H1 (cell line): Measurements from ENCODE around the gene ANKRD30A.

Experiments used
- EZH2 ChIP-seq: fragments of 200-600 bp; sonication (generic); IDR thresholded peaks from 2 replicates; pipeline ENCODE4 v1.7.1; 2012; ENCODE audit warnings: low read depth, mild to moderate bottlenecking, moderate library complexity, low read length, inconsistent platforms; ENCODE audit not compliant: severe bottlenecking
- POLR2AphosphoS5 ChIP-seq: IDR thresholded peaks from 2 replicates; pipeline ENCODE4 v1.6.1; 2011; ENCODE audit warnings: low read depth, low read length
- SIN3A ChIP-seq, 2 experiments: IDR thresholded peaks in 1 of 2; conservative IDR thresholded peaks in 1 of 2; 2 replicates each; pipeline ENCODE4 v1.6.1; 2011 to 2012; ENCODE audit warnings: low read length in 2 of 2, improper control_type of control experiment in 1 of 2, low read depth in 1 of 2, mild to moderate bottlenecking in 1 of 2
- ZNF274 ChIP-seq: IDR thresholded peaks from 2 replicates; pipeline ENCODE4 v1.7.0; 2012; ENCODE audit warnings: low read length, borderline replicate concordance; ENCODE audit errors: extremely low read depth

GRCh38 chr10:37403776-37404175, 278.4 kb downstream of the ANKRD30A start:
- TF ChIP-seq SIN3A (conservative IDR thresholded peaks at IDR 0.05 in 1 of 2, IDR thresholded peaks at IDR 0.05 in 1 of 2; ENCODE audit: low read depth in 1 of 2, low read length in 2 of 2), result no peak
- TF ChIP-seq EZH2, result no peak
- TF ChIP-seq ZNF274, result no peak
- no peak for TF ChIP-seq POLR2AphosphoS5
